ENCODE data around the gene DOCK2. TPM values are rescaled to one million over a fixed set of nuclear protein-coding genes. Genes with fewer than 3 reads are reported as not detected.

The DOCK2 gene
- total and polyA plus RNA-seq, 9 of the 15 experiments (the other 6 are each of a cell fraction or from before 2014, with no cell fraction given), result 4.5 to 42.6 (median 20.5) TPM

DNA sequence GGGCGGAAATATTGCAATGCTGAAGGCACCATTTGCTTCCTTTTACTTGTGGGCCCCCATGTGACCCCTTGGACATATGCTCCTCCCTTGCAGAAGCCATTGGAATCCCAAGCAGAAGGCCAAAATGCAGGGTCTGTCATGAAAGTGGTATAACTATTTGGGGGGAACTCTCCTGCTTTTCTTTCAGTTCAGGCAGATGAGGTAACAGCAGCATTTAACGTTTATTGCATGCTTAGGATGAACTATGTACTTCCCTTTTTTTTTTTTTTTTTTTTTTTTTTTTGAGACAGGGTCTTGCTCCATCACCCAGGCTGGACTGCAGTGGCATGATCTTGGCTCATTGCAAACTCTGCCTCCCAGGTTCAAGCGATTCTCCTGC lies 476.4 kb downstream of the DOCK2 start:
- no peaks in the 10 kb centered on the region for H3K79me2 ChIP-seq (ENCODE audit: control insufficient read depth, insufficient read depth, low read length)
- 0% methylated on average over 1 of the region's 3 CpGs for WGBS (ENCODE audit: insufficient coverage, low coverage, missing lambda C conversion rate)
- no peaks in the 10 kb centered on the region for H3K4me1 ChIP-seq (replicated peaks in 1 of 2; ENCODE audit: control insufficient read depth in 2 of 2, insufficient read depth in 2 of 2, low read length in 2 of 2)
- no peaks in the 10 kb centered on the region for H3K9me1 ChIP-seq (ENCODE audit: control insufficient read depth, insufficient read depth, low read length)
- H3K9ac ChIP-seq (ENCODE audit: insufficient read depth in 1 of 2, low read depth in 2 of 2, low read length in 2 of 2), result no peak overlapping the region
- no peak overlapping the region for H2AFZ ChIP-seq (ENCODE audit: low read depth, low read length)
- no peaks in the 10 kb centered on the region for H3K9me3 ChIP-seq (replicated peaks; ENCODE audit: control insufficient read depth, insufficient read depth, low read depth, low read length)
- H3K27ac ChIP-seq (ENCODE audit: extremely low read depth, low read depth, low read length), result no peak overlapping the region
- no peaks in the 10 kb centered on the region for H3K36me3 ChIP-seq (ENCODE audit: control insufficient read depth, insufficient read depth, low read length)
- H3K27me3 ChIP-seq (ENCODE audit: control insufficient read depth in 2 of 2, insufficient read depth in 2 of 2, low read length in 2 of 2), result peaks cover 0 to 21% of the 10 kb centered on the region in 2 experiments; a peak in 3 of 5 replicates
- FAIRE-seq, result no peak
- H3K4me3 ChIP-seq, result no peak overlapping the region
- TF ChIP-seq NFRKB (IDR thresholded peaks at IDR 0.05; ENCODE audit: low read depth) (no peak), MTA3 (IDR thresholded peaks at IDR 0.05; ENCODE audit: borderline replicate concordance) (no peak), SRSF3 (IDR thresholded peaks at IDR 0.05; ENCODE audit: insufficient read depth, low read length) (no peak), CREM (IDR thresholded peaks at IDR 0.05; ENCODE audit: low read depth) (no peak), RBM22 (IDR thresholded peaks at IDR 0.05; ENCODE audit: low read depth, low read length, poor library complexity, severe bottlenecking) (no peak), RBM34 (IDR thresholded peaks at IDR 0.05; ENCODE audit: borderline replicate concordance, insufficient read depth, low read length) (no peak), ZNF217 (CRISPR knock-in tag; IDR thresholded peaks at IDR 0.05) (no peak)
- TF ChIP-seq, protein P1, sequence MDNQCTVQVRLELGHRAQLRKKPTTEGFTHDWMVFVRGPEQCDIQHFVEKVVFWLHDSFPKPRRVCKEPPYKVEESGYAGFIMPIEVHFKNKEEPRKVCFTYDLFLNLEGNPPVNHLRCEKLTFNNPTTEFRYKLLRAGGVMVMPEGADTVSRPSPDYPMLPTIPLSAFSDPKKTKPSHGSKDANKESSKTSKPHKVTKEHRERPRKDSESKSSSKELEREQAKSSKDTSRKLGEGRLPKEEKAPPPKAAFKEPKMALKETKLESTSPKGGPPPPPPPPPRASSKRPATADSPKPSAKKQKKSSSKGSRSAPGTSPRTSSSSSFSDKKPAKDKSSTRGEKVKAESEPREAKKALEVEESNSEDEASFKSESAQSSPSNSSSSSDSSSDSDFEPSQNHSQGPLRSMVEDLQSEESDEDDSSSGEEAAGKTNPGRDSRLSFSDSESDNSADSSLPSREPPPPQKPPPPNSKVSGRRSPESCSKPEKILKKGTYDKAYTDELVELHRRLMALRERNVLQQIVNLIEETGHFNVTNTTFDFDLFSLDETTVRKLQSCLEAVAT (IDR thresholded peaks at IDR 0.05), result no peak
- TF ChIP-seq, protein P2, sequence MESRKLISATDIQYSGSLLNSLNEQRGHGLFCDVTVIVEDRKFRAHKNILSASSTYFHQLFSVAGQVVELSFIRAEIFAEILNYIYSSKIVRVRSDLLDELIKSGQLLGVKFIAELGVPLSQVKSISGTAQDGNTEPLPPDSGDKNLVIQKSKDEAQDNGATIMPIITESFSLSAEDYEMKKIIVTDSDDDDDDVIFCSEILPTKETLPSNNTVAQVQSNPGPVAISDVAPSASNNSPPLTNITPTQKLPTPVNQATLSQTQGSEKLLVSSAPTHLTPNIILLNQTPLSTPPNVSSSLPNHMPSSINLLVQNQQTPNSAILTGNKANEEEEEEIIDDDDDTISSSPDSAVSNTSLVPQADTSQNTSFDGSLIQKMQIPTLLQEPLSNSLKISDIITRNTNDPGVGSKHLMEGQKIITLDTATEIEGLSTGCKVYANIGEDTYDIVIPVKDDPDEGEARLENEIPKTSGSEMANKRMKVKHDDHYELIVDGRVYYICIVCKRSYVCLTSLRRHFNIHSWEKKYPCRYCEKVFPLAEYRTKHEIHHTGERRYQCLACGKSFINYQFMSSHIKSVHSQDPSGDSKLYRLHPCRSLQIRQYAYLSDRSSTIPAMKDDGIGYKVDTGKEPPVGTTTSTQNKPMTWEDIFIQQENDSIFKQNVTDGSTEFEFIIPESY (CRISPR knock-in tag; IDR thresholded peaks at IDR 0.05), result no peak
- TF ChIP-seq, protein P3, sequence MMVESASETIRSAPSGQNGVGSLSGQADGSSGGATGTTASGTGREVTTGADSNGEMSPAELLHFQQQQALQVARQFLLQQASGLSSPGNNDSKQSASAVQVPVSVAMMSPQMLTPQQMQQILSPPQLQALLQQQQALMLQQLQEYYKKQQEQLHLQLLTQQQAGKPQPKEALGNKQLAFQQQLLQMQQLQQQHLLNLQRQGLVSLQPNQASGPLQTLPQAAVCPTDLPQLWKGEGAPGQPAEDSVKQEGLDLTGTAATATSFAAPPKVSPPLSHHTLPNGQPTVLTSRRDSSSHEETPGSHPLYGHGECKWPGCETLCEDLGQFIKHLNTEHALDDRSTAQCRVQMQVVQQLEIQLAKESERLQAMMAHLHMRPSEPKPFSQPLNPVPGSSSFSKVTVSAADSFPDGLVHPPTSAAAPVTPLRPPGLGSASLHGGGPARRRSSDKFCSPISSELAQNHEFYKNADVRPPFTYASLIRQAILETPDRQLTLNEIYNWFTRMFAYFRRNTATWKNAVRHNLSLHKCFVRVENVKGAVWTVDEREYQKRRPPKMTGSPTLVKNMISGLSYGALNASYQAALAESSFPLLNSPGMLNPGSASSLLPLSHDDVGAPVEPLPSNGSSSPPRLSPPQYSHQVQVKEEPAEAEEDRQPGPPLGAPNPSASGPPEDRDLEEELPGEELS (CRISPR knock-in tag; IDR thresholded peaks at IDR 0.05; ENCODE audit: borderline replicate concordance), result no peak
- ATAC-seq, result no peak
- in situ Hi-C loops (cut with MboI) (no loop called here), intact Hi-C loops (cut with micrococcal nuclease) (no loop called here)
- no peak for DNase-seq (ENCODE audit: extremely low read depth in 1 of 4, low spot score in 3 of 4)
- no TSS peak for BruUV-seq (replicated peaks)
- H4K20me1 ChIP-seq (replicated peaks; ENCODE audit: control insufficient read depth, insufficient read depth, low read length), result 0 out of 2 replicates have a peak, but pooled peaks cover 5% of the 10 kb centered on the region
- POLR2A ChIA-PET, result no interaction called here
- CTCF ChIA-PET (ENCODE audit: low intra/inter-chr PET ratio), result no interaction called here
- no peak overlapping the region for H3K4me2 ChIP-seq (ENCODE audit: insufficient read depth, low read length)

Measured in K562 (cell line).